Activated B cell treated with CpG ODN at 0.5 μM for 24 hours (primary cell): ENCODE measurements around the gene PRSS50. TPM values are rescaled to one million over a fixed set of nuclear protein-coding genes. Genes with fewer than 3 reads are reported as not detected.

Source experiments
- ATAC-seq: fragments of 200-7000 bp; cut with Tn5 transposase; one replicate; pipeline ENCODE4 v1.10.0; 2021; ENCODE audit warnings: low read depth, mild to moderate bottlenecking, moderate library complexity
- CTCF ChIA-PET: fragments of 350-600 bp; sonication (Branson Sonifier 250); formaldehyde crosslinking; loops from one replicate; lab custom pipeline; 2021; ENCODE audit warnings: antibody characterized with exemption; lab: Charles Lee
- POLR2A ChIA-PET: fragments of 350-600 bp; sonication (Branson Sonifier 250); formaldehyde crosslinking; loops from one replicate; lab custom pipeline; 2021; ENCODE audit warnings: antibody characterized with exemption; lab: Charles Lee
- DNase-seq: peaks from one replicate; pipeline ENCODE4 v3.0.0; 2022
- H3K27ac Mint-ChIP-seq: one replicate; pipeline ENCODE4 v1.8.0; 2020; ENCODE audit warnings: mixed read lengths
- H3K27me3 Mint-ChIP-seq: one replicate; pipeline ENCODE4 v1.8.0; 2021; ENCODE audit warnings: mixed read lengths
- H3K36me3 Mint-ChIP-seq: one replicate; pipeline ENCODE4 v1.8.0; 2021; ENCODE audit warnings: low read depth, mixed read lengths
- H3K4me1 Mint-ChIP-seq: one replicate; pipeline ENCODE4 v1.8.0; 2021; ENCODE audit warnings: mixed read lengths
- H3K4me3 Mint-ChIP-seq: one replicate; pipeline ENCODE4 v1.8.0; 2020; ENCODE audit warnings: mild to moderate bottlenecking, mixed read lengths
- H3K9me3 Mint-ChIP-seq: one replicate; pipeline ENCODE4 v1.8.0; 2020; ENCODE audit warnings: mixed read lengths
- CTCF ChIP-seq: fragments of 200-600 bp; IDR thresholded peaks from one replicate; pipeline ENCODE4 v1.8.0; 2022; ENCODE audit warnings: antibody characterized with exemption, mild to moderate bottlenecking
- intact Hi-C: fragments of 100-400 bp; cut with micrococcal nuclease; formaldehyde crosslinking; loops from one replicate; pipeline ENCODE4 v1.15.1; 2024
- total RNA-seq: library from RNA; stranded (reverse); gene quantifications from 2 replicates; pipeline ENCODE4 v1.2.3, GENCODE V29; 2022

The PRSS50 gene
- total RNA-seq, 1 donor from 2014 or later: not detected

- Mint-ChIP-seq H3K9me3 (no peaks in the 10 kb centered on the region), H3K4me3 (no peak overlapping the region), H3K4me1 (peaks cover 2% of the 10 kb centered on the region), H3K27ac (peak overlapping the region; percentile 35), H3K27me3 (peaks cover 7% of the 10 kb centered on the region), H3K36me3 (no peaks in the 10 kb centered on the region)
- ATAC-seq (no peak), DNase-seq (no peak)
- no peak for TF ChIP-seq CTCF
- ChIA-PET POLR2A (no interaction called here), CTCF (no interaction called here)
- intact Hi-C loops: no loop called here
Observed at GRCh38 chr3:46713050-46713897, 4.4 kb downstream of the PRSS50 start.

GRCh38 chr3:46712191-46713049 is 5.2 kb downstream of the PRSS50 start:
- no peak overlapping the region for H3K4me3 Mint-ChIP-seq

GRCh38 chr3:46711760-46712159 is 5.9 kb downstream of the PRSS50 start:
- H3K27me3 Mint-ChIP-seq: peaks cover 3% of the 10 kb centered on the region
- POLR2A ChIA-PET: no interaction called here
- no peak overlapping the region for H3K4me3 Mint-ChIP-seq
- ATAC-seq (no peak), DNase-seq (peak; percentile 4)
- CTCF ChIA-PET: interaction anchor here (1.2 kb wide), 1 partner anchor 223 kb away, joined by 4 read pairs; no protein-coding TSS in a partner anchor
- intact Hi-C loops: no loop called here
- peaks cover 2% of the 10 kb centered on the region for H3K4me1 Mint-ChIP-seq
- no peak overlapping the region for H3K27ac Mint-ChIP-seq
- no peak for TF ChIP-seq CTCF
- H3K9me3 Mint-ChIP-seq: no peaks in the 10 kb centered on the region
- no peaks in the 10 kb centered on the region for H3K36me3 Mint-ChIP-seq

More at GRCh38 chr3:46712191-46713049, 5.2 kb downstream of the PRSS50 start:
- Mint-ChIP-seq H3K9me3 (no peaks in the 10 kb centered on the region), H3K27ac (no peak overlapping the region), H3K36me3 (no peaks in the 10 kb centered on the region), H3K27me3 (peaks cover 3% of the 10 kb centered on the region), H3K4me1 (peaks cover 2% of the 10 kb centered on the region)
- TF ChIP-seq CTCF: no peak
- no peak for ATAC-seq
- CTCF ChIA-PET: no interaction called here
- DNase-seq: no peak
- intact Hi-C loops: no loop called here
- POLR2A ChIA-PET: no interaction called here

GRCh38 chr3:46711305-46711704 is 6.4 kb downstream of the PRSS50 start:
- H3K36me3 Mint-ChIP-seq: no peaks in the 10 kb centered on the region
- CTCF ChIA-PET: interaction anchor here (1.2 kb wide), 1 partner anchor 223 kb away, joined by 4 read pairs; no protein-coding TSS in a partner anchor
- peaks cover 3% of the 10 kb centered on the region for H3K27me3 Mint-ChIP-seq
- POLR2A ChIA-PET: no interaction called here
- intact Hi-C loops: no loop called here
- no peak overlapping the region for H3K27ac Mint-ChIP-seq
- ATAC-seq (no peak), DNase-seq (peak; percentile 5)
- H3K4me1 Mint-ChIP-seq: peaks cover 2% of the 10 kb centered on the region
- no peak for TF ChIP-seq CTCF
- H3K9me3 Mint-ChIP-seq: no peaks in the 10 kb centered on the region
- no peak overlapping the region for H3K4me3 Mint-ChIP-seq
